ENCODE data around the gene C1RL.
"Not testable (repeated sequence)": the region's sequence is repeated elsewhere in the genome, so short reads cannot be mapped to it uniquely, and the experiment has no call there.

C1RL gene

GRCh38 chr12:7060353-7060954 lies 48.6 kb downstream of the C1RL start, which contains the start of gene C1S:
Gene C1S, plus strand, starts transcription at chr12:7060718. Its CDS starts 1,195 bp downstream, at chr12:7061913.
- no peak for DNase-seq

- DNase-seq, result no peak
Observed at GRCh38 chr12:7059780-7060179, 49.2 kb downstream of the C1RL start.

- DNase-seq, result no peak
Observed at GRCh38 chr12:7058850-7059395, 50.1 kb downstream of the C1RL start.

- no peak for DNase-seq
Observed at GRCh38 chr12:7058163-7058845, 50.7 kb downstream of the C1RL start.

GRCh38 chr12:7055736-7056135 lies 53.3 kb downstream of the C1RL start:
- DNase-seq, result not testable (repeated sequence)

- no peak for DNase-seq
Observed at GRCh38 chr12:7054925-7055324, 54.1 kb downstream of the C1RL start.

- DNase-seq, result not testable (repeated sequence)
Observed at GRCh38 chr12:7049973-7050372, 59.0 kb downstream of the C1RL start.

GRCh38 chr12:7049445-7049951 lies 59.5 kb downstream of the C1RL start:
- DNase-seq, result not testable (repeated sequence)

- no peak for DNase-seq
Observed at GRCh38 chr12:7047306-7047705, 61.7 kb downstream of the C1RL start.

- no peak for DNase-seq
Observed at GRCh38 chr12:7046383-7047105, 62.5 kb downstream of the C1RL start.

- DNase-seq, result no peak
Observed at GRCh38 chr12:7045913-7046312, 63.1 kb downstream of the C1RL start.

All from DMS153 (cell line).